Testis (tissue), 3 donors: ENCODE results near the gene TBPL1. TPM values are rescaled to one million over a fixed set of nuclear protein-coding genes. Genes with fewer than 3 reads are reported as not detected.

Experiments
- DNase-seq: peaks from one replicate; pipeline ENCODE4 v3.0.0-alpha.2; 2019
- H3K27ac ChIP-seq, 2 donors: fragments of 200-600 bp; sonication (generic); one replicate each; pipeline ENCODE4 v1.5.1; 2019
- H3K27me3 ChIP-seq: fragments of 200-600 bp; sonication (generic); one replicate; pipeline ENCODE4 v1.5.1; 2019
- H3K36me3 ChIP-seq: fragments of 200-600 bp; sonication (generic); one replicate; pipeline ENCODE4 v1.5.1; 2017; ENCODE audit warnings: low read depth; ENCODE audit errors: missing control alignments
- H3K4me1 ChIP-seq: fragments of 200-600 bp; sonication (generic); one replicate; pipeline ENCODE4 v1.5.1; 2019
- H3K4me3 ChIP-seq, 2 donors: fragments of 200-600 bp; sonication (generic); one replicate each; pipeline ENCODE4 v1.5.1; 2017 to 2019
- H3K9me3 ChIP-seq: fragments of 200-600 bp; sonication (generic); one replicate; pipeline ENCODE4 v1.5.1; 2017
- POLR2A ChIP-seq: fragments of 450-650 bp; IDR thresholded peaks from one replicate; pipeline ENCODE4 v1.6.1; 2017; ENCODE audit warnings: antibody characterized with exemption, mild to moderate bottlenecking, moderate library complexity
- WGBS, 2 donors: methylation state at CpG; one replicate each; pipeline ENCODE4 v1.1.5; 2018; 5-methylcytosine and 5-hydroxymethylcytosine counted together
- intact Hi-C: fragments of 100-400 bp; cut with DNase I; formaldehyde crosslinking; loops from one replicate; pipeline ENCODE4 v1.15.1; 2023; ENCODE audit warnings: low total_unique reads
- polyA plus RNA-seq: library from polyadenylated mRNA; stranded (reverse); fragments of 350-450 nt; fragmentation: Illumina TruSeq; extraction: RNeasy Lipid Tissue Mini Kit (QIAGEN cat#74804); gene quantifications from one replicate; pipeline ENCODE4 v1.2.3, GENCODE V29; 2014; ENCODE audit warnings: low read depth, low replicate concordance; ENCODE audit not compliant: insufficient read depth
- total RNA-seq, 2 donors: library from RNA; depleted of rRNA; stranded (reverse); fragments of >200 nt; gene quantifications; one replicate each; pipeline ENCODE4 v1.2.3, GENCODE V29; 2016
- TF ChIP-seq, protein P1 (sequence below), 3 experiments: fragments of 450-650 bp in 2 of 3; fragments of 200-600 bp in 1 of 3; sonication (generic) in 1 of 3; IDR thresholded peaks; one replicate each; pipeline ENCODE4 v1.5.1; 2016 to 2019; ENCODE audit warnings: antibody characterized with exemption in 3 of 3, mild to moderate bottlenecking in 2 of 3, moderate library complexity in 1 of 3

TBPL1 gene
- total and polyA plus RNA-seq, 3 donors from 2014 or later = 63.4 to 327 (median 77.9) TPM

DNA sequence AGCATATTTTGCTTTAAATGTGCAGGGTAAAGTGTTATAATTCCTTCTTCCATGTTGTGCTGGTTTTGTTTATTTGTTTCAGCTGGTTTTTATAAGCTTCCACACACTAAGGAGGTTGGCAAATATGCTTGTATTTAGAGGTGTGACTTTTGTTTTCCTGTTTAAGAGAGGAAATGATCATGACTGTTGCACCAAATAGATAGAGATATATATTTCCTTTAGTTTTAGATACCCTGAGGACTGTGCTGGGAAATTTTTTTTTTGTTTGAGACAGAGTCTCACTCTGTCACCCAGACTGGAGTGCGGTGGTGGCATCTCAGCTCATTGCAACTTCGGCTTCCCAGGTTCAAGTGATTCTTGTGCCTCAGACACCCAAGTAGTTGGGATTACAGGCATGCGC lies 5.8 kb downstream of the TBPL1 start:
- Histone ChIP-seq H3K27ac (no peak overlapping the region), H3K36me3 (no peaks in the 10 kb centered on the region), H3K4me1 (peaks cover 24% of the 10 kb centered on the region), H3K27me3 (no peaks in the 10 kb centered on the region), H3K4me3 (no peak overlapping the region), H3K9me3 (no peaks in the 10 kb centered on the region)
- 91 to 97% methylated on average over 3 of the region's 3 CpGs for WGBS, 2 donors
- no peak for TF ChIP-seq POLR2A
- TF ChIP-seq, protein P1, sequence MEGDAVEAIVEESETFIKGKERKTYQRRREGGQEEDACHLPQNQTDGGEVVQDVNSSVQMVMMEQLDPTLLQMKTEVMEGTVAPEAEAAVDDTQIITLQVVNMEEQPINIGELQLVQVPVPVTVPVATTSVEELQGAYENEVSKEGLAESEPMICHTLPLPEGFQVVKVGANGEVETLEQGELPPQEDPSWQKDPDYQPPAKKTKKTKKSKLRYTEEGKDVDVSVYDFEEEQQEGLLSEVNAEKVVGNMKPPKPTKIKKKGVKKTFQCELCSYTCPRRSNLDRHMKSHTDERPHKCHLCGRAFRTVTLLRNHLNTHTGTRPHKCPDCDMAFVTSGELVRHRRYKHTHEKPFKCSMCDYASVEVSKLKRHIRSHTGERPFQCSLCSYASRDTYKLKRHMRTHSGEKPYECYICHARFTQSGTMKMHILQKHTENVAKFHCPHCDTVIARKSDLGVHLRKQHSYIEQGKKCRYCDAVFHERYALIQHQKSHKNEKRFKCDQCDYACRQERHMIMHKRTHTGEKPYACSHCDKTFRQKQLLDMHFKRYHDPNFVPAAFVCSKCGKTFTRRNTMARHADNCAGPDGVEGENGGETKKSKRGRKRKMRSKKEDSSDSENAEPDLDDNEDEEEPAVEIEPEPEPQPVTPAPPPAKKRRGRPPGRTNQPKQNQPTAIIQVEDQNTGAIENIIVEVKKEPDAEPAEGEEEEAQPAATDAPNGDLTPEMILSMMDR (IDR thresholded peaks at IDR 0.05) = no peak
- intact Hi-C loops = no loop called here
- DNase-seq = no peak

DNA sequence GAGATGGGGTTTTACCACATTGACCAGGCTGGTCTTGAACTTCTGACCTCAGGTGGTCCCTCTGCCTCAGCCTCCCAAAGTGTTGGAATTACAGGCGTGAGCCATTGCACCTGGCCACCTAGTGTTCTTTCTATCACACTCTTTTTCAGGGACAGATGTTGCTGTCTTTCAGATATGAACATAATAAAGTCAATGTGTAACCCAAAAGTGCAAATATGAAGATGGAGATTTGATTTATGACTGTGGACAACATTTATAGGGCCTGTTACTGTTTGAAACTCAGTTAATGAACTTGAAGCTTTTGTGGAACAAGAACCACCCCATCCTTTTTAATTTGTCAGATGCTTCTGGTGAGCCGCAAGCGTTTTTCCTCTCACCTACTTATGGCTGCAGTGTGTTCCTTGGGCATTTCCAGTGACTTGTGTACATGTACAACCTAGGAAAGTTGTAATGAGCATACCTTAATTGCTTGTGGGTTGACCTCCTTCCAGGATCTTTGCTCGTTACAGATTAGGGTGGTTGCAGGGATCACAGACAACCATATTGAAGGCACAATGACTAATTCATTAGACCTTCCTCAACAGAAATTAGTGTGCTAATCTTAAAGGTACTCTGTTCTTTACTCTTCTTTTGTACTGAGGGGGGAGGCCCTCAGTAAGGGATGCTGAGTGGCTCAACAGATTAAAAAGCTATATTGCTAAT lies 6.8 kb downstream of the TBPL1 start:
- Histone ChIP-seq H3K36me3 (no peaks in the 10 kb centered on the region), H3K4me1 (peaks cover 14% of the 10 kb centered on the region), H3K27me3 (no peaks in the 10 kb centered on the region), H3K4me3 (no peak overlapping the region), H3K9me3 (no peaks in the 10 kb centered on the region), H3K27ac (no peak overlapping the region)
- TF ChIP-seq POLR2A = no peak
- TF ChIP-seq, protein P1 (IDR thresholded peaks at IDR 0.05) = no peak
- 85 to 92% methylated on average over 4 of the region's 4 CpGs for WGBS, 2 donors
- no peak for DNase-seq
- intact Hi-C loops = no loop called here

DNA sequence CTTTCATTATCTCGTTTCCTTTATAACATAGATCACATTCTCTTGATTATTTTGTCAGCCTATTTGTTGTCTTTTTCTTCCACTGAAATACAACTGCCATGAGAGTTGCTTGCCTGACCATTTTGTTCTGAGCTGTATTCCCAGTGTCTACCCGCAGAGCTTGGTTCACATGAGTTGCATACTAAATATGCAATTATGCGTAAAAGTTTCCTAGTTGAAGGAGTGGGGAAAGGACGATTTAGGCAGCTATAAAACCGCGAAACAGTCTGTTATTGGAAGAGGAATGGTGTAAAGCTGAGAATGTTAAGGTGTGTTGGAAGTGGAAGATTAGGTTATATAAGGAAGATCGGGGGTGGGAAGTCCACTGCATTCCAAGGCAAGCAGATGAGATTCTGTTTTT lies 8.8 kb downstream of the TBPL1 start:
- no peaks in the 10 kb centered on the region for H3K36me3 ChIP-seq
- no peaks in the 10 kb centered on the region for H3K9me3 ChIP-seq
- 94 to 95% methylated on average over 7 of the region's 7 CpGs for WGBS, 2 donors
- H3K4me3 ChIP-seq = no peak overlapping the region
- H3K27ac ChIP-seq = no peak overlapping the region
- H3K4me1 ChIP-seq = peaks cover 7% of the 10 kb centered on the region
- no peaks in the 10 kb centered on the region for H3K27me3 ChIP-seq
- intact Hi-C loops = no loop called here
- TF ChIP-seq, protein P1 (IDR thresholded peaks at IDR 0.05) = no peak
- no peak for TF ChIP-seq POLR2A
- DNase-seq = no peak

DNA sequence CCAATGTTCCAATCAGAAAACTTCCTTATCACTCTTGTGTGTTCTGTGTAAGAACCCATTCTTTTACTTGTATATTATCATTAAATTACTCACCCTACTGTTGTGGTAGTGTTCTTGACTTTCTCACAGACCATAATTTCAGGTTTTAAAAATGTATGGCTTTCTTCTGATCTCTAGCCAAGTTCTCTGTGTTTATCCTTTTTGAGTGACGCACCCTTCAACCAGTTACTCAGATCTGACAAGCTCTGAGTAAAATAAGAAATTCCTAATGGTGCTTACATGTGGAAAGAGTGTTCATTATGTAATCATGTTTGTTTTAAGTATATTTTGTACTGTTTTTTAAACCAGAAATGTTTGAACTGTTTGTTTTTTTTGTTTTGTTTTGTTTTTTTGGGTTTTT lies 11.0 kb downstream of the TBPL1 start:
- no peak for DNase-seq
- intact Hi-C loops = no loop called here
- no peak overlapping the region for H3K4me3 ChIP-seq
- H3K9me3 ChIP-seq = no peaks in the 10 kb centered on the region
- WGBS, 2 donors = 65% methylated on average over 1 of the region's 1 CpG
- H3K4me1 ChIP-seq = peaks cover 7% of the 10 kb centered on the region
- H3K27me3 ChIP-seq = no peaks in the 10 kb centered on the region
- no peak for TF ChIP-seq POLR2A
- TF ChIP-seq, protein P1 (IDR thresholded peaks at IDR 0.05) = no peak
- H3K36me3 ChIP-seq = no peaks in the 10 kb centered on the region
- no peak overlapping the region for H3K27ac ChIP-seq

DNA sequence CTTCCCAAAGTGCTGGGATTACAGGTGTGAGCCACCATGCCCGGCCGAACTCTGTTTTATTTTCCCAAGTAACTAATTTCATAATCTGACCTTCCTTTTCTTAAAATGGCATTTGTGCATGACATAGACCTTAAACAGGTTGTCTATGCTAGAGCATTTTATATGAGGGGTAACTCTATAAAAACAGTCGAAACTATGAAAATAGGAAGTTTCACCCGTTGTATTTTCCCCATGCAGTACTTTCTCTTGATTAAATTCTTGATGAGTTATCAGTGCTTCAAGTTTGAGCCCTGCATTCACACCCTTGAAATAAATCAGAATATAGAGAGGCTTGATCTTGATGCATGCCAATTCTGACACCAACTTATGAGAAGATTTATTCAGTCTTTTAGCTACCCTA lies 11.7 kb downstream of the TBPL1 start:
- no peak overlapping the region for H3K27ac ChIP-seq

More for the DNA sequence above, 11.7 kb downstream of the TBPL1 start:
- 89 to 92% methylated on average over 4 of the region's 4 CpGs for WGBS, 2 donors
- DNase-seq = no peak
- peaks cover 7% of the 10 kb centered on the region for H3K4me1 ChIP-seq
- H3K4me3 ChIP-seq = no peak overlapping the region
- H3K27me3 ChIP-seq = no peaks in the 10 kb centered on the region
- no peaks in the 10 kb centered on the region for H3K9me3 ChIP-seq
- intact Hi-C loops = no loop called here
- TF ChIP-seq, protein P1 (IDR thresholded peaks at IDR 0.05) = no peak
- no peak for TF ChIP-seq POLR2A
- H3K36me3 ChIP-seq = no peaks in the 10 kb centered on the region
